Peyer's patch (tissue), 4 donors: Measurements from ENCODE around the gene B4GALT3.

ENCODE experiments used
- CTCF ChIP-seq, 6 experiments: fragments of 450-650 bp in 4 of 6; fragments of 200-600 bp in 2 of 6; sonication (generic) in 1 of 6; IDR thresholded peaks; one replicate each; pipeline ENCODE4 v1.5.1; 2017 to 2019; ENCODE audit warnings: antibody characterized with exemption in 6 of 6, mild to moderate bottlenecking in 3 of 6, moderate library complexity in 1 of 6
- POLR2A ChIP-seq, 2 donors: fragments of 450-650 bp; IDR thresholded peaks; one replicate each; pipeline ENCODE4 v1.5.1; 2017; ENCODE audit warnings: antibody characterized with exemption in 2 of 2, mild to moderate bottlenecking in 2 of 2, moderate library complexity in 2 of 2

GRCh38 chr1:161138431-161138830 lies 38.9 kb downstream of the B4GALT3 start:
- TF ChIP-seq CTCF (IDR thresholded peaks at IDR 0.05) (no peak), POLR2A (IDR thresholded peaks at IDR 0.05) (no peak)
